Measurements from ENCODE around the gene PPL.

DNA sequence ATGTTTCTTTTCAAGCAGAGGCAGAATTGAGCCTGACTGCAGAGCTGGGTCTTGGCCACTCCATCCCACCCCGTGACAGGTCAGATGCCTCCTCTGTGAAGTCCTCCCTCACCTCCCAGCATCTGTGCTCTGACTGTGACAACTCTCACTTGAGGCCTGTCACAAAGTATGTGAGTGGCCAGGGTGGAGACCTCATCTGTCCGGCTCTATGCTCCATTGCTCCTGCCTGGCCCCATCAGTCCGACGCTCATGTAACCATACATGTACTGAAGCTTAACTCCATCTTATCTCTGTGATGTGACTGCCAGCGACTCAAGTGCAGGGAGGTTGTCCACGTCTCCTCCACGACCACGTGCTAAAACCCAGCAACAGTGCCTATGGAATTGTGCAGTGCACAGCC lies 3.5 kb downstream of the PPL start:
- TF ChIP-seq CTCF (IDR thresholded peaks at IDR 0.05; ENCODE audit: low read length) (no peak), EZH2 (IDR thresholded peaks at IDR 0.05; ENCODE audit: borderline replicate concordance, low read length) (no peak)

Measured in OCI-LY1 (cell line).